GM15510 (cell line): ENCODE results near the gene PPP3R1.

ENCODE experiments used
- POLR2A ChIP-seq: IDR thresholded peaks from 3 replicates; pipeline ENCODE4 v1.6.1; 2011; ENCODE audit warnings: borderline replicate concordance; ENCODE audit not compliant: insufficient read length; ENCODE audit errors: extremely low read depth

Gene PPP3R1

GRCh38 chr2:68187329-68187728 lies 65.0 kb downstream of the PPP3R1 start:
- TF ChIP-seq POLR2A: no peak

GRCh38 chr2:68185541-68186164 lies 66.7 kb downstream of the PPP3R1 start:
- no peak for TF ChIP-seq POLR2A

GRCh38 chr2:68182902-68183301 lies 69.4 kb downstream of the PPP3R1 start:
- TF ChIP-seq POLR2A: no peak

GRCh38 chr2:68178954-68179627 lies 73.2 kb downstream of the PPP3R1 start:
- no peak for TF ChIP-seq POLR2A

GRCh38 chr2:68178432-68178831 lies 73.9 kb downstream of the PPP3R1 start:
- no peak for TF ChIP-seq POLR2A

- no peak for TF ChIP-seq POLR2A
These were observed 74.8 kb downstream of the PPP3R1 start for GRCh38 chr2:68177541-68177940.

GRCh38 chr2:68176657-68177056 lies 75.7 kb downstream of the PPP3R1 start:
- no peak for TF ChIP-seq POLR2A

GRCh38 chr2:68172990-68173700 lies 79.2 kb downstream of the PPP3R1 start:
- TF ChIP-seq POLR2A: no peak

GRCh38 chr2:68172521-68172920 lies 79.8 kb downstream of the PPP3R1 start:
- no peak for TF ChIP-seq POLR2A

- TF ChIP-seq POLR2A: no peak
These were observed 80.6 kb downstream of the PPP3R1 start for GRCh38 chr2:68171684-68172083.

- no peak for TF ChIP-seq POLR2A
These were observed 81.2 kb downstream of the PPP3R1 start for GRCh38 chr2:68171146-68171545.

GRCh38 chr2:68169308-68169707 lies 83.0 kb downstream of the PPP3R1 start:
- no peak for TF ChIP-seq POLR2A

GRCh38 chr2:68167186-68167585 lies 85.1 kb downstream of the PPP3R1 start:
- TF ChIP-seq POLR2A: no peak

GRCh38 chr2:68163641-68164040 lies 88.7 kb downstream of the PPP3R1 start:
- TF ChIP-seq POLR2A: no peak

- TF ChIP-seq POLR2A: no peak
These were observed 94.2 kb downstream of the PPP3R1 start for GRCh38 chr2:68158134-68158447.
